NCI-H460 (cell line): ENCODE results near the gene MAP1LC3B2. TPM values are rescaled to one million over a fixed set of nuclear protein-coding genes. Genes with fewer than 3 reads are reported as not detected.
A peak's percentile ranks its signal among the peaks of the same experiment; 100 is the strongest.

ENCODE experiments used
- DNase-seq: peaks from one replicate; pipeline ENCODE4 v3.0.0-alpha.2; 2016; ENCODE audit warnings: low read depth; ENCODE audit errors: extremely low read depth
- polyA plus RNA-seq: library from polyadenylated mRNA; depleted of rRNA; stranded (reverse); fragments of >200 nt; gene quantifications from 2 replicates; pipeline ENCODE4 v1.2.3, GENCODE V29; 2014; cell fraction: nucleus; rRNA removed
- total RNA-seq: library from RNA; depleted of rRNA; stranded (reverse); fragments of >200 nt; shearing (Covaris generic); gene quantifications from 2 replicates; pipeline ENCODE4 v1.2.3, GENCODE V29; 2014; rRNA removed

MAP1LC3B2 gene
- total RNA-seq: 0.97 TPM in 1 of 2 replicates, not detected in the other
- not detected in 2 replicates for polyA plus RNA-seq

GRCh38 chr12:116559162-116559935 lies at the start of gene MAP1LC3B2:
Gene MAP1LC3B2 (plus strand): TSS chr12:116559381. CDS start chr12:116575943, 16,562 bp downstream.
- DNase-seq: no peak

GRCh38 chr12:116513944-116514343 lies 45.2 kb upstream of the MAP1LC3B2 start:
- no peak for DNase-seq

- no peak for DNase-seq
Observed at GRCh38 chr12:116515684-116516083, 43.5 kb upstream of the MAP1LC3B2 start.

GRCh38 chr12:116516657-116517056 lies 42.5 kb upstream of the MAP1LC3B2 start:
- DNase-seq: no peak

- no peak for DNase-seq
Observed at GRCh38 chr12:116517431-116518045, 41.6 kb upstream of the MAP1LC3B2 start.

- DNase-seq: no peak
Observed at GRCh38 chr12:116520225-116520760, 38.9 kb upstream of the MAP1LC3B2 start.

GRCh38 chr12:116520801-116521471 lies 38.2 kb upstream of the MAP1LC3B2 start:
- no peak for DNase-seq

GRCh38 chr12:116524311-116524710 lies 34.9 kb upstream of the MAP1LC3B2 start:
- no peak for DNase-seq

GRCh38 chr12:116524964-116525379 lies 34.2 kb upstream of the MAP1LC3B2 start:
- no peak for DNase-seq

GRCh38 chr12:116525418-116526001 lies 33.7 kb upstream of the MAP1LC3B2 start:
- peak; percentile 65 for DNase-seq

- peak; percentile 44 for DNase-seq
Observed at GRCh38 chr12:116528065-116528464, 31.1 kb upstream of the MAP1LC3B2 start.

- DNase-seq: no peak
Observed at GRCh38 chr12:116528498-116528897, 30.7 kb upstream of the MAP1LC3B2 start.

- no peak for DNase-seq
Observed at GRCh38 chr12:116529048-116529447, 30.1 kb upstream of the MAP1LC3B2 start.

- no peak for DNase-seq
Observed at GRCh38 chr12:116529686-116530085, 29.5 kb upstream of the MAP1LC3B2 start.

- no peak for DNase-seq
Observed at GRCh38 chr12:116532428-116532827, 26.8 kb upstream of the MAP1LC3B2 start.

GRCh38 chr12:116532986-116533342 lies 26.2 kb upstream of the MAP1LC3B2 start:
- DNase-seq: no peak

GRCh38 chr12:116533343-116534251 lies 25.6 kb upstream of the MAP1LC3B2 start:
- DNase-seq: peak; percentile 57

GRCh38 chr12:116534311-116535121 lies 24.7 kb upstream of the MAP1LC3B2 start:
- no peak for DNase-seq

- no peak for DNase-seq
Observed at GRCh38 chr12:116535241-116535640, 23.9 kb upstream of the MAP1LC3B2 start.
